ENCODE data around the gene HIGD1A.

Gene HIGD1A

GRCh38 chr3:42733501-42734262, 70.6 kb downstream of the HIGD1A start:
- DNase-seq = peak; percentile 51
